DOHH2 (cell line): Measurements from ENCODE around the gene ADCY5.

ENCODE experiments used
- EZH2phosphoT487 ChIP-seq: fragments of 200-600 bp; sonication (generic); IDR thresholded peaks from 2 replicates; pipeline ENCODE4 v1.6.1; 2017; ENCODE audit warnings: borderline replicate concordance, mild to moderate bottlenecking, antibody characterized with exemption, low read length, moderate library complexity, mixed read lengths
- TF ChIP-seq, protein P1 (sequence below): fragments of 200-600 bp; sonication (generic); IDR thresholded peaks from one replicate; pipeline ENCODE4 v1.5.1; 2014; ENCODE audit warnings: antibody characterized with exemption, mild to moderate bottlenecking, low read depth, low read length; ENCODE audit not compliant: poor library complexity, severe bottlenecking

DNA sequence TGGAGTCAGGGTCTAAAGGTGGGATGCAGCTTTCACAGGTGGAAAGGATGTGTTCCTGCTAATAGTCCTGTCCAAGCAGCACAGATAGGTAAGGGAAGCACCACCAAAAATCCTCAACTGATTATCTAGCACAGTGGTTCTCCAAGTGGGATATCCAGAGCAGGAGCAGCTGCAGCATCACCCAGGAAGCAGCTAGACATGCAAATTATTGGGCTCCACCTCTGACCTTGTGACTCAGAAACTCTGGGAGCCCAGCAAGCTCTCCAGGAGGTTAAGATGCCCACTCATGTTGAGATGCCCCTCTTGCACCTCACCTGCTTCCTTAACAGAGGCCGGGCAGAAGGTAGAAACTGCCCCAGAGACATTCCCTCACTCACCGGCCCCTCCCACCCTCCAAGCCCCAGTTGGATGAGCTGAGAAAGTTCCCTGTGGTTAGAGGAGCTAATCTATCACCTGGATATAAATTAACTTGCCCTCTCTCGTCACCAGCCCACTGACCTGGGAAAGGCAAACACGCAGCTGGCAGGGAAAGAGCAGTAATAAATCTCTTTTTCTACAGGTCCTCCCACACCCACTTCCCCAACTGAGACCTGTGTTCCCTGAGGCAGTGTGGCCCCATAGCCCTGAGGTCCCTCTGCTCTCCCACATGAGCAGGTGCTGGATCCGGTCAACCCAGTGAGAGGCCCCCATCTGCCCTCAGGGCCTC is 39.3 kb downstream of the ADCY5 start:
- TF ChIP-seq, protein P1, sequence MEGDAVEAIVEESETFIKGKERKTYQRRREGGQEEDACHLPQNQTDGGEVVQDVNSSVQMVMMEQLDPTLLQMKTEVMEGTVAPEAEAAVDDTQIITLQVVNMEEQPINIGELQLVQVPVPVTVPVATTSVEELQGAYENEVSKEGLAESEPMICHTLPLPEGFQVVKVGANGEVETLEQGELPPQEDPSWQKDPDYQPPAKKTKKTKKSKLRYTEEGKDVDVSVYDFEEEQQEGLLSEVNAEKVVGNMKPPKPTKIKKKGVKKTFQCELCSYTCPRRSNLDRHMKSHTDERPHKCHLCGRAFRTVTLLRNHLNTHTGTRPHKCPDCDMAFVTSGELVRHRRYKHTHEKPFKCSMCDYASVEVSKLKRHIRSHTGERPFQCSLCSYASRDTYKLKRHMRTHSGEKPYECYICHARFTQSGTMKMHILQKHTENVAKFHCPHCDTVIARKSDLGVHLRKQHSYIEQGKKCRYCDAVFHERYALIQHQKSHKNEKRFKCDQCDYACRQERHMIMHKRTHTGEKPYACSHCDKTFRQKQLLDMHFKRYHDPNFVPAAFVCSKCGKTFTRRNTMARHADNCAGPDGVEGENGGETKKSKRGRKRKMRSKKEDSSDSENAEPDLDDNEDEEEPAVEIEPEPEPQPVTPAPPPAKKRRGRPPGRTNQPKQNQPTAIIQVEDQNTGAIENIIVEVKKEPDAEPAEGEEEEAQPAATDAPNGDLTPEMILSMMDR, result no peak
- TF ChIP-seq EZH2phosphoT487, result no peak
